Peyer's patch (tissue), 4 donors: Measurements from ENCODE around the gene ABL1.

ENCODE experiments used
- POLR2A ChIP-seq, 2 donors: fragments of 450-650 bp; IDR thresholded peaks; one replicate each; pipeline ENCODE4 v1.5.1; 2017; ENCODE audit warnings: antibody characterized with exemption in 2 of 2, mild to moderate bottlenecking in 2 of 2, moderate library complexity in 2 of 2
- TF ChIP-seq, protein P1 (sequence below), 6 experiments: fragments of 450-650 bp in 4 of 6; fragments of 200-600 bp in 2 of 6; sonication (generic) in 1 of 6; IDR thresholded peaks; one replicate each; pipeline ENCODE4 v1.5.1; 2017 to 2019; ENCODE audit warnings: antibody characterized with exemption in 6 of 6, mild to moderate bottlenecking in 3 of 6, moderate library complexity in 1 of 6

DNA sequence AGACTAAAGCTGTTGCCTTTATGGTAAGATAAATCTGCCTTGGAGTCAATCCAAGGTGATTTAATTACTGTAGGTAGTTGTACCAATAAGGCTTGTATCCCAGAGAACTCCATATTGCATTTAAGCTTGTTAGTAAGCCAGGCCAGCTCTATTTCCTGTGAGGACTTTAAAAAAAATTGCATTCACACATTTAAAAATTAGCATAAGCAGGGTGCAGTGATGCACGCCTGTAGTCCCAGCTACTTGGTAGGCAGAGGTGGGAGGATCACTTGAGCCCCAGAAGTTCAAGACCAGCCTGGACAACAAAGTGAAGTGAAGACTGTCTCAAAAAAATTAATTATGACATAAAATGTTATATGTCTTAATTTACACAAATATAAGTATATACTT is 28.7 kb upstream of the ABL1 start:
- TF ChIP-seq, protein P1, sequence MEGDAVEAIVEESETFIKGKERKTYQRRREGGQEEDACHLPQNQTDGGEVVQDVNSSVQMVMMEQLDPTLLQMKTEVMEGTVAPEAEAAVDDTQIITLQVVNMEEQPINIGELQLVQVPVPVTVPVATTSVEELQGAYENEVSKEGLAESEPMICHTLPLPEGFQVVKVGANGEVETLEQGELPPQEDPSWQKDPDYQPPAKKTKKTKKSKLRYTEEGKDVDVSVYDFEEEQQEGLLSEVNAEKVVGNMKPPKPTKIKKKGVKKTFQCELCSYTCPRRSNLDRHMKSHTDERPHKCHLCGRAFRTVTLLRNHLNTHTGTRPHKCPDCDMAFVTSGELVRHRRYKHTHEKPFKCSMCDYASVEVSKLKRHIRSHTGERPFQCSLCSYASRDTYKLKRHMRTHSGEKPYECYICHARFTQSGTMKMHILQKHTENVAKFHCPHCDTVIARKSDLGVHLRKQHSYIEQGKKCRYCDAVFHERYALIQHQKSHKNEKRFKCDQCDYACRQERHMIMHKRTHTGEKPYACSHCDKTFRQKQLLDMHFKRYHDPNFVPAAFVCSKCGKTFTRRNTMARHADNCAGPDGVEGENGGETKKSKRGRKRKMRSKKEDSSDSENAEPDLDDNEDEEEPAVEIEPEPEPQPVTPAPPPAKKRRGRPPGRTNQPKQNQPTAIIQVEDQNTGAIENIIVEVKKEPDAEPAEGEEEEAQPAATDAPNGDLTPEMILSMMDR (IDR thresholded peaks at IDR 0.05): no peak
- TF ChIP-seq POLR2A (IDR thresholded peaks at IDR 0.05): no peak
